B cell (primary cell): ENCODE measurements around the gene EFCAB13. TPM values are rescaled to one million over a fixed set of nuclear protein-coding genes. Genes with fewer than 3 reads are reported as not detected.

Source experiments
- ATAC-seq: fragments of 200-7000 bp; cut with Tn5 transposase; one replicate; pipeline ENCODE4 v1.10.0; 2021; ENCODE audit warnings: low read depth, mild to moderate bottlenecking, moderate number of reproducible peaks, moderate library complexity
- CTCF ChIA-PET: fragments of 350-600 bp; sonication (Branson Sonifier 250); formaldehyde crosslinking; loops from one replicate; lab custom pipeline; 2021; ENCODE audit warnings: antibody characterized with exemption, inconsistent platforms; lab: Charles Lee
- POLR2A ChIA-PET: fragments of 350-600 bp; sonication (Branson Sonifier 250); formaldehyde crosslinking; loops from one replicate; lab custom pipeline; 2021; ENCODE audit warnings: antibody characterized with exemption; lab: Charles Lee
- DNase-seq: peaks from one replicate; pipeline ENCODE4 v3.0.0; 2013
- H2AFZ ChIP-seq: 2 replicates; pipeline ENCODE4 v1.6.1; 2012; ENCODE audit warnings: mild to moderate bottlenecking, low read depth, low read length; ENCODE audit not compliant: insufficient read depth, poor library complexity, severe bottlenecking
- H3K27ac ChIP-seq, 2 donors: 1 replicate in 1 of 2; 2 replicates in 1 of 2; pipeline ENCODE4 v1.5.1; 2012 to 2013; ENCODE audit warnings: low read length in 2 of 2, mild to moderate bottlenecking in 2 of 2, moderate library complexity in 1 of 2
- H3K27me3 ChIP-seq, 4 experiments: fragments of 200-600 bp in 1 of 4; sonication (generic) in 1 of 4; replicated peaks in 1 of 4; 1 replicate in 2 of 4; 2 replicates in 2 of 4; pipeline versions ENCODE4 v1.6.1 to v1.7.0; 2013 to 2016; ENCODE audit warnings: low read length in 3 of 4, mild to moderate bottlenecking in 2 of 4, mixed read lengths in 1 of 4, moderate library complexity in 1 of 4; ENCODE audit not compliant: insufficient read depth in 4 of 4, control insufficient read depth in 3 of 4; ENCODE audit errors: control extremely low read depth in 1 of 4
- H3K36me3 ChIP-seq, 2 experiments: replicated peaks in 1 of 2; 1 replicate in 1 of 2; 2 replicates in 1 of 2; pipeline versions ENCODE4 v1.6.1 to v1.7.1; 2013; ENCODE audit warnings: low read length in 1 of 2; ENCODE audit not compliant: insufficient read depth in 2 of 2, control insufficient read depth in 1 of 2; ENCODE audit errors: control extremely low read depth in 1 of 2, extremely low read depth in 1 of 2
- H3K4me1 ChIP-seq, 2 donors: fragments of 200-600 bp in 1 of 2; sonication (generic) in 1 of 2; 1 replicate in 1 of 2; 2 replicates in 1 of 2; pipeline versions ENCODE4 v1.5.1 to v1.6.1; 2013 to 2017; ENCODE audit warnings: low read length in 2 of 2; ENCODE audit not compliant: control insufficient read depth in 2 of 2, insufficient read depth in 2 of 2
- H3K4me2 ChIP-seq: replicated peaks from 2 replicates; pipeline ENCODE3; 2012; ENCODE audit warnings: mild to moderate bottlenecking, low read depth, low read length; ENCODE audit not compliant: poor library complexity, severe bottlenecking
- H3K4me3 ChIP-seq, 5 experiments: fragments of 200-600 bp in 1 of 5; sonication (generic) in 1 of 5; 1 replicate in 3 of 5; 2 replicates in 2 of 5; pipeline versions ENCODE4 v1.5.1 to v1.7.0; 2011 to 2016; ENCODE audit warnings: low read length in 4 of 5, mild to moderate bottlenecking in 4 of 5, low read depth in 2 of 5, control low read depth in 1 of 5, moderate library complexity in 1 of 5; ENCODE audit not compliant: insufficient read depth in 1 of 5; ENCODE audit errors: control extremely low read depth in 1 of 5, extremely low read depth in 1 of 5
- H3K79me2 ChIP-seq: fragments of 200-600 bp; sonication (generic); one replicate; pipeline ENCODE4 v1.6.0; 2016; ENCODE audit warnings: low read length; ENCODE audit not compliant: control insufficient read depth, insufficient read depth
- H3K9ac ChIP-seq: fragments of 200-600 bp; sonication (generic); 2 replicates; pipeline ENCODE4 v1.6.1; 2017; ENCODE audit warnings: mild to moderate bottlenecking, low read length, moderate library complexity
- H3K9me3 ChIP-seq, 3 donors: one replicate each; pipeline versions ENCODE4 v1.6.1 to v1.7.1; 2013; ENCODE audit warnings: low read length in 2 of 3; ENCODE audit not compliant: control insufficient read depth in 2 of 3, insufficient read depth in 1 of 3; ENCODE audit errors: control extremely low read depth in 1 of 3
- H4K20me1 ChIP-seq: 2 replicates; pipeline ENCODE4 v1.6.0; 2012; ENCODE audit warnings: mild to moderate bottlenecking, low read length; ENCODE audit not compliant: insufficient read depth, control insufficient read depth, poor library complexity, severe bottlenecking
- H3K27ac Mint-ChIP-seq: one replicate; pipeline ENCODE4 v1.8.0; 2021; ENCODE audit warnings: mixed read lengths
- H3K27me3 Mint-ChIP-seq: one replicate; pipeline ENCODE4 v1.8.0; 2021; ENCODE audit warnings: mixed read lengths
- H3K4me1 Mint-ChIP-seq: one replicate; pipeline ENCODE4 v1.8.0; 2021; ENCODE audit warnings: mixed read lengths
- H3K4me3 Mint-ChIP-seq: one replicate; pipeline ENCODE4 v1.8.0; 2021; ENCODE audit warnings: mixed read lengths
- H3K9me3 Mint-ChIP-seq: one replicate; pipeline ENCODE4 v1.8.0; 2022; ENCODE audit warnings: mixed read lengths; ENCODE audit not compliant: insufficient read depth
- CTCF ChIP-seq: fragments of 200-600 bp; IDR thresholded peaks from one replicate; pipeline ENCODE4 v1.8.0; 2022; ENCODE audit warnings: antibody characterized with exemption, mild to moderate bottlenecking
- EZH2 ChIP-seq: IDR thresholded peaks from 2 replicates; pipeline ENCODE4 v1.6.1; 2012; ENCODE audit warnings: borderline replicate concordance, low read depth, mild to moderate bottlenecking, moderate library complexity, low read length; ENCODE audit not compliant: insufficient read depth, poor library complexity, severe bottlenecking
- WGBS: methylation state at CpG from one replicate; pipeline ENCODE4 v1.1.5; 2013; ENCODE audit warnings: missing lambda C conversion rate; ENCODE audit not compliant: insufficient coverage; 5-methylcytosine and 5-hydroxymethylcytosine counted together
- intact Hi-C: fragments of 100-400 bp; cut with micrococcal nuclease; formaldehyde crosslinking; loops from one replicate; pipeline ENCODE4 v1.10.0; 2022
- polyA plus RNA-seq: library from polyadenylated mRNA; depleted of rRNA; stranded (reverse); fragments of >200 nt; gene quantifications from 2 replicates; pipeline ENCODE4 v1.2.3, GENCODE V29; 2012
- total RNA-seq, 2 donors: library from RNA; stranded (reverse); fragments of 120-200 nt in 1 of 2; gene quantifications; 1 replicate in 1 of 2; 2 replicates in 1 of 2; pipeline versions ENCODE4 v1.2.3 to v1.2.4, GENCODE V29; 2013 to 2022

EFCAB13 gene
- total and polyA plus RNA-seq, 2 donors (not counting 1 experiment from before 2014, with no cell fraction given): 5.4 to 86.5 TPM

- DNase-seq (no peak), ATAC-seq (no peak)
- no peak overlapping the region for H3K9ac ChIP-seq
- no peak overlapping the region for H2AFZ ChIP-seq
- Mint-ChIP-seq H3K4me1 (peaks cover 53% of the 10 kb centered on the region), H3K9me3 (no peaks in the 10 kb centered on the region), H3K27me3 (no peaks in the 10 kb centered on the region), H3K4me3 (no peak overlapping the region), H3K27ac (no peak overlapping the region)
- TF ChIP-seq EZH2 (no peak), CTCF (no peak)
- H3K4me1 ChIP-seq: peaks cover 50% of the 10 kb centered on the region in 2 donors
- H3K4me2 ChIP-seq: no peak overlapping the region
- H3K27me3 ChIP-seq: no peaks in the 10 kb centered on the region
- ChIA-PET POLR2A (interaction anchor here (1.5 kb wide), 1 partner anchor 25 kb away, joined by 3 read pairs; no protein-coding TSS in a partner anchor), CTCF (interaction anchor here (1.3 to 3.1 kb wide), 3 partner anchors 11 to 25 kb away, joined by 5 to 12 read pairs (median 9); no protein-coding TSS in a partner anchor)
- no peaks in the 10 kb centered on the region for H3K79me2 ChIP-seq
- WGBS: 100% methylated on average over 2 of the region's 5 CpGs
- no peaks in the 10 kb centered on the region for H3K36me3 ChIP-seq
- H3K9me3 ChIP-seq: no peaks in the 10 kb centered on the region
- H4K20me1 ChIP-seq: no peaks in the 10 kb centered on the region
- intact Hi-C loops: no loop called here
- H3K27ac ChIP-seq: no peak overlapping the region
- H3K4me3 ChIP-seq: no peak overlapping the region
Measured at GRCh38 chr17:47290870-47291241, 32.9 kb upstream of the EFCAB13 start.

- ATAC-seq (no peak), DNase-seq (no peak)
- Histone ChIP-seq H2AFZ (no peak overlapping the region), H3K79me2 (no peaks in the 10 kb centered on the region), H3K36me3 (no peaks in the 10 kb centered on the region), H3K9ac (no peak overlapping the region), H3K4me3 (no peak overlapping the region), H3K27ac (no peak overlapping the region), H3K9me3 (no peaks in the 10 kb centered on the region), H3K27me3 (no peaks in the 10 kb centered on the region), H4K20me1 (no peaks in the 10 kb centered on the region), H3K4me2 (no peak overlapping the region), H3K4me1 (peaks cover 45% of the 10 kb centered on the region in 2 donors)
- no CpG with 5 or more reads among the region's 8 CpGs for WGBS
- H3K4me1 Mint-ChIP-seq: peaks cover 51% of the 10 kb centered on the region
- no peaks in the 10 kb centered on the region for H3K27me3 Mint-ChIP-seq
- CTCF ChIA-PET: interaction anchor here (0.8 to 3.1 kb wide), 3 partner anchors 10 to 30 kb away, joined by 3 to 12 read pairs (median 5); no protein-coding TSS in a partner anchor
- POLR2A ChIA-PET: no interaction called here
- no peaks in the 10 kb centered on the region for H3K9me3 Mint-ChIP-seq
- no peak overlapping the region for H3K4me3 Mint-ChIP-seq
- intact Hi-C loops: no loop called here
- no peak for TF ChIP-seq EZH2
- no peak for TF ChIP-seq CTCF
- H3K27ac Mint-ChIP-seq: peak overlapping the region; percentile 53
Measured at GRCh38 chr17:47291242-47291873, 32.4 kb upstream of the EFCAB13 start.
